Nephron progenitor cell (in vitro differentiated cells): ENCODE data around the gene PLPPR1.
"Not testable (repeated sequence)": the region's sequence is repeated elsewhere in the genome, so short reads cannot be mapped to it uniquely, and the experiment has no call there.

Experiments
- DNase-seq: peaks from one replicate; pipeline ENCODE4 v3.0.0; 2021
- H3K27ac Mint-ChIP-seq: 2 replicates; pipeline ENCODE4 v1.8.0; 2021; ENCODE audit warnings: mild to moderate bottlenecking, moderate library complexity, mixed read lengths
- H3K27me3 Mint-ChIP-seq: 2 replicates; pipeline ENCODE4 v1.8.0; 2021; ENCODE audit warnings: mild to moderate bottlenecking, low read depth, mixed read lengths; ENCODE audit not compliant: poor library complexity
- H3K36me3 Mint-ChIP-seq: 2 replicates; pipeline ENCODE4 v1.8.0; 2021; ENCODE audit warnings: low read depth, mixed read lengths
- H3K4me1 Mint-ChIP-seq: 2 replicates; pipeline ENCODE4 v1.8.0; 2021; ENCODE audit warnings: mixed read lengths
- H3K4me3 Mint-ChIP-seq: 2 replicates; pipeline ENCODE4 v1.8.0; 2021; ENCODE audit warnings: mild to moderate bottlenecking, moderate library complexity, mixed read lengths
- H3K9me3 Mint-ChIP-seq: 2 replicates; pipeline ENCODE4 v1.8.0; 2021; ENCODE audit warnings: mild to moderate bottlenecking, moderate library complexity, mixed read lengths
- TF ChIP-seq, protein P1 (sequence below): fragments of 200-600 bp; sonication (generic); IDR thresholded peaks from 2 replicates; pipeline ENCODE4 v1.5.0; 2021; ENCODE audit warnings: antibody characterized with exemption

PLPPR1 gene

DNA sequence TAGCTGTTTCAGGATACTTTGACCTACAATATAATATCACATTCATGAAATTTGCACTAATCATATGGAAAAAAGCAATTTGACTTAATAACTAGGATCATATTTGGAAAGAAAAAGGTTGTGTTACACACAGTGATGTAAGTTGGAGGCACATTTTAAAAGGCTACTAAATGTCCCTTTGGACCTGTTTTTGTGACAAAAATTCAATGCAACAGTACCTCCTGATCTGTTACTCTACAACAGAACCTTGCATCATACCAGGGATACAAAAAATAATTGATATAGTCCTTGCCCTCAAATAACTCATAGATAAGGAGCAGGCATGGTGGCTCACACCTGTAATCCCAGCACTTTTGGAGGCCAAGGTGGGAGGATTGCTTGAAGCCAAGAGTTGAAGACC is 289.2 kb downstream of the PLPPR1 start:
- no peaks in the 10 kb centered on the region for H3K4me1 Mint-ChIP-seq
- peaks cover 2% of the 10 kb centered on the region for H3K27me3 Mint-ChIP-seq
- no peaks in the 10 kb centered on the region for H3K36me3 Mint-ChIP-seq
- H3K9me3 Mint-ChIP-seq: no peaks in the 10 kb centered on the region
- H3K27ac Mint-ChIP-seq: no peak overlapping the region
- no peak overlapping the region for H3K4me3 Mint-ChIP-seq
- DNase-seq: no peak
- TF ChIP-seq, protein P1, sequence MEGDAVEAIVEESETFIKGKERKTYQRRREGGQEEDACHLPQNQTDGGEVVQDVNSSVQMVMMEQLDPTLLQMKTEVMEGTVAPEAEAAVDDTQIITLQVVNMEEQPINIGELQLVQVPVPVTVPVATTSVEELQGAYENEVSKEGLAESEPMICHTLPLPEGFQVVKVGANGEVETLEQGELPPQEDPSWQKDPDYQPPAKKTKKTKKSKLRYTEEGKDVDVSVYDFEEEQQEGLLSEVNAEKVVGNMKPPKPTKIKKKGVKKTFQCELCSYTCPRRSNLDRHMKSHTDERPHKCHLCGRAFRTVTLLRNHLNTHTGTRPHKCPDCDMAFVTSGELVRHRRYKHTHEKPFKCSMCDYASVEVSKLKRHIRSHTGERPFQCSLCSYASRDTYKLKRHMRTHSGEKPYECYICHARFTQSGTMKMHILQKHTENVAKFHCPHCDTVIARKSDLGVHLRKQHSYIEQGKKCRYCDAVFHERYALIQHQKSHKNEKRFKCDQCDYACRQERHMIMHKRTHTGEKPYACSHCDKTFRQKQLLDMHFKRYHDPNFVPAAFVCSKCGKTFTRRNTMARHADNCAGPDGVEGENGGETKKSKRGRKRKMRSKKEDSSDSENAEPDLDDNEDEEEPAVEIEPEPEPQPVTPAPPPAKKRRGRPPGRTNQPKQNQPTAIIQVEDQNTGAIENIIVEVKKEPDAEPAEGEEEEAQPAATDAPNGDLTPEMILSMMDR: no peak

GRCh38 chr9:101323129-101323528 is 294.6 kb downstream of the PLPPR1 start:
- TF ChIP-seq, protein P1: no peak
- Mint-ChIP-seq H3K4me3 (no peak overlapping the region), H3K9me3 (peaks cover 14% of the 10 kb centered on the region), H3K36me3 (no peaks in the 10 kb centered on the region), H3K27ac (no peak overlapping the region), H3K4me1 (no peaks in the 10 kb centered on the region), H3K27me3 (no peaks in the 10 kb centered on the region)
- DNase-seq: no peak

DNA sequence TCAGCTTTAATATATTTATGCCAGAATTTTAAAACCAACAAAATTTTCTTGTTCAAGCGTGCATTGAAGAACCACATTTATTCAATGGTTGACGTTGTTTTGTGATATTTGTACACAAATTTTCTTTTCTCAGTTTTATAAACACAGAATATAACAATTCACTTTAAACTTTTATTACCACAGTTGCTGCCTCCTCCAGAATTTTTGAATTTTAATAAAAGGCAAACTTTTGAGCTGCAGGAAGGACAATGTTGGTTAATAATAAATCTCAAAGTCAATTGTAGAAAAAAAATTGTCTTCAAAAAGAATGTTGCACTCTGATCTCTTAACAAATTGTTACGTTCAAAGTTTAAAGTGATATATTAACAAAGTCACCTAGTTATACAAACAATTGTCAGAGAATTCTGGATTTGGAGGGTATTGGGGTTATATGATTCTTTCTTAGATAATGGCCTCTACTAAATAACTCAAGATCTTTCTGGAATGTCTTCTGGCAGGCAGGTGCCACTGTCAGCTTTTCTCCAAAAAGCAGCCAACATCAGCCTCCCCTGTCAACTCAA is 295.8 kb downstream of the PLPPR1 start:
- TF ChIP-seq, protein P1: no peak
- H3K27me3 Mint-ChIP-seq: no peaks in the 10 kb centered on the region
- no peaks in the 10 kb centered on the region for H3K36me3 Mint-ChIP-seq
- no peaks in the 10 kb centered on the region for H3K4me1 Mint-ChIP-seq
- H3K9me3 Mint-ChIP-seq: peaks cover 14% of the 10 kb centered on the region
- no peak overlapping the region for H3K4me3 Mint-ChIP-seq
- DNase-seq: no peak
- H3K27ac Mint-ChIP-seq: no peak overlapping the region

GRCh38 chr9:101325053-101325452 is 296.5 kb downstream of the PLPPR1 start:
- DNase-seq: no peak
- H3K4me1 Mint-ChIP-seq: no peaks in the 10 kb centered on the region
- H3K27me3 Mint-ChIP-seq: no peaks in the 10 kb centered on the region
- TF ChIP-seq, protein P1: no peak
- no peaks in the 10 kb centered on the region for H3K36me3 Mint-ChIP-seq
- H3K4me3 Mint-ChIP-seq: no peak overlapping the region
- H3K9me3 Mint-ChIP-seq: peaks cover 14% of the 10 kb centered on the region
- H3K27ac Mint-ChIP-seq: no peak overlapping the region

DNA sequence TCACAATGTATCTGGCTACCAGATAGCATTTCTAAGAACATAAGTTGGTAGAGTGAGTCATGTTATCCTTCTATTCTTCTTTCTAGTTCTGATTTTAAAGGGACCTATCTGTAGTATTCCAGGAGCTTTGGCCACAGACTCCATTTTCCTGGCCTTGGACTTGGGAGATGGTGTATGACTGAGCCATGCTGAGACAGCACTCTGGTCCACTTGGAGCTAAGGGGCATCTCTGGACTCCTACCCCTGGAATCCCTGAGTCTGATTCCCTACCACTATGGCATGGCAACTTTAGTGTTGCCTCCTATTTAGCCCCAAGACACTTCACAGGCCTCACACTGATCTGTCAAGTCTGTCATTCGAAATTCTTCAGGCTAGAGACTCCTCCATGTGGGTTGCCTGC is 297.5 kb downstream of the PLPPR1 start:
- TF ChIP-seq, protein P1: no peak
- H3K36me3 Mint-ChIP-seq: no peaks in the 10 kb centered on the region
- H3K4me3 Mint-ChIP-seq: no peak overlapping the region
- peaks cover 14% of the 10 kb centered on the region for H3K9me3 Mint-ChIP-seq
- no peak for DNase-seq
- H3K27me3 Mint-ChIP-seq: no peaks in the 10 kb centered on the region
- no peak overlapping the region for H3K27ac Mint-ChIP-seq
- no peaks in the 10 kb centered on the region for H3K4me1 Mint-ChIP-seq

DNA sequence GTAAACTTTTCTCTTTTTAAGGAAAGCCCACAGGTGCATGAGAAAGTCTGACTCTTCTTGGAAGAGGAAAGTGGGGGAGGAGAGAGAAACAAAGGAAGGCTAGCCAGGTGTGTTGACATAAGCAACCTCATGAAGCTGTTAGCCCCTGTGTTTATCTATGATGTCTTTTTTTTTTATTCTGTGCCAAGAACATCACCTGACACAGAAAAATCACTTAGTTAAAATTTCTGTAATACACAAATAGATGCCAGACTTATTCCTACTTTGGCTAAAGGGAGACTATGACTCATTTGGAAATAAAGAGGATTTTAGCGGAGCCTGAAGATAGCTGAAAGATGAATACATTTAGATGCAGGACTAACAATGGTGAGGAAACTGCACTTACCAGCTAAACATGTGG is 298.0 kb downstream of the PLPPR1 start:
- TF ChIP-seq, protein P1: no peak
- Mint-ChIP-seq H3K4me1 (no peaks in the 10 kb centered on the region), H3K27me3 (no peaks in the 10 kb centered on the region), H3K27ac (no peak overlapping the region), H3K36me3 (no peaks in the 10 kb centered on the region), H3K9me3 (peaks cover 14% of the 10 kb centered on the region), H3K4me3 (no peak overlapping the region)
- DNase-seq: no peak

GRCh38 chr9:101327422-101327909 is 298.9 kb downstream of the PLPPR1 start:
- H3K27me3 Mint-ChIP-seq, DNase-seq, H3K36me3 Mint-ChIP-seq, H3K4me1 Mint-ChIP-seq, H3K4me3 Mint-ChIP-seq: not testable (repeated sequence)
- peak overlapping the region; percentile 76 for H3K27ac Mint-ChIP-seq
- H3K9me3 Mint-ChIP-seq: peaks cover 14% of the 10 kb centered on the region
